CD8-positive, alpha-beta memory T cell (primary cell): ENCODE results near the gene TNPO2. TPM values are rescaled to one million over a fixed set of nuclear protein-coding genes. Genes with fewer than 3 reads are reported as not detected.
A peak's percentile ranks its signal among the peaks of the same experiment; 100 is the strongest.
"Not testable (repeated sequence)": the region's sequence is repeated elsewhere in the genome, so short reads cannot be mapped to it uniquely, and the experiment has no call there.

Experiments used
- CTCF ChIA-PET: fragments of 350-600 bp; sonication (Branson Sonifier 250); formaldehyde crosslinking; loops from one replicate; lab custom pipeline; 2021; ENCODE audit warnings: antibody characterized with exemption; lab: Charles Lee
- POLR2A ChIA-PET: fragments of 350-600 bp; sonication (Branson Sonifier 250); formaldehyde crosslinking; loops from one replicate; lab custom pipeline; 2021; ENCODE audit warnings: antibody characterized with exemption; lab: Charles Lee
- DNase-seq, 5 donors: peaks; one replicate each; pipeline versions ENCODE4 v3.0.0 to v3.0.0-alpha.2; 2020 to 2022; ENCODE audit warnings: mixed read lengths in 1 of 5
- H3K27ac ChIP-seq: one replicate; pipeline ENCODE4 v1.7.0; 2013; ENCODE audit warnings: low read depth, mild to moderate bottlenecking, low read length, moderate library complexity
- H3K27me3 ChIP-seq: 2 replicates; pipeline ENCODE4 v1.7.0; 2013; ENCODE audit warnings: low read length, mild to moderate bottlenecking; ENCODE audit not compliant: insufficient read depth, poor library complexity, severe bottlenecking
- H3K36me3 ChIP-seq: 2 replicates; pipeline ENCODE4 v1.7.0; 2013; ENCODE audit warnings: mild to moderate bottlenecking, low read length, moderate library complexity; ENCODE audit not compliant: insufficient read depth
- H3K4me1 ChIP-seq: 2 replicates; pipeline ENCODE4 v1.7.0; 2013; ENCODE audit warnings: mild to moderate bottlenecking, low read length, moderate library complexity; ENCODE audit not compliant: insufficient read depth
- H3K4me3 ChIP-seq: 2 replicates; pipeline ENCODE4 v1.7.0; 2013; ENCODE audit warnings: mild to moderate bottlenecking, low read length
- H3K9me3 ChIP-seq: 2 replicates; pipeline ENCODE4 v1.7.0; 2013; ENCODE audit warnings: mild to moderate bottlenecking, low read length
- H3K27ac Mint-ChIP-seq, 8 donors: one replicate each; pipeline ENCODE4 v1.8.0; 2020 to 2021; ENCODE audit warnings: mixed read lengths in 8 of 8, mild to moderate bottlenecking in 6 of 8, inconsistent platforms in 3 of 8, moderate library complexity in 3 of 8
- H3K27me3 Mint-ChIP-seq, 2 donors: one replicate each; pipeline ENCODE4 v1.8.0; 2020 to 2021; ENCODE audit warnings: mixed read lengths in 2 of 2, mild to moderate bottlenecking in 1 of 2, moderate library complexity in 1 of 2
- H3K36me3 Mint-ChIP-seq, 3 donors: one replicate each; pipeline ENCODE4 v1.8.0; 2020 to 2021; ENCODE audit warnings: mixed read lengths in 3 of 3, inconsistent platforms in 1 of 3, mild to moderate bottlenecking in 1 of 3
- H3K4me1 Mint-ChIP-seq, 3 donors: one replicate each; pipeline ENCODE4 v1.8.0; 2020 to 2021; ENCODE audit warnings: mixed read lengths in 3 of 3, inconsistent platforms in 1 of 3, mild to moderate bottlenecking in 1 of 3
- H3K4me3 Mint-ChIP-seq, 7 donors: one replicate each; pipeline ENCODE4 v1.8.0; 2020 to 2021; ENCODE audit warnings: mixed read lengths in 7 of 7, mild to moderate bottlenecking in 6 of 7, moderate library complexity in 4 of 7, inconsistent platforms in 2 of 7
- H3K9me3 Mint-ChIP-seq, 5 donors: one replicate each; pipeline ENCODE4 v1.8.0; 2020 to 2022; ENCODE audit warnings: mixed read lengths in 5 of 5, mild to moderate bottlenecking in 3 of 5, moderate library complexity in 2 of 5, inconsistent platforms in 1 of 5
- polyA plus RNA-seq: library from polyadenylated mRNA; unstranded; fragments of 300-500 nt; fragmentation: Illumina TruSeq; gene quantifications from one replicate; pipeline ENCODE4 v1.2.3, GENCODE V29; 2021
- total RNA-seq, 2 experiments: library from RNA; stranded (reverse); gene quantifications; one replicate each; pipeline ENCODE4 v1.2.3, GENCODE V29; 2021

Gene TNPO2
- total and polyA plus RNA-seq, 3 experiments from 2014 or later: 3.4 to 148 (median 148) TPM

DNA sequence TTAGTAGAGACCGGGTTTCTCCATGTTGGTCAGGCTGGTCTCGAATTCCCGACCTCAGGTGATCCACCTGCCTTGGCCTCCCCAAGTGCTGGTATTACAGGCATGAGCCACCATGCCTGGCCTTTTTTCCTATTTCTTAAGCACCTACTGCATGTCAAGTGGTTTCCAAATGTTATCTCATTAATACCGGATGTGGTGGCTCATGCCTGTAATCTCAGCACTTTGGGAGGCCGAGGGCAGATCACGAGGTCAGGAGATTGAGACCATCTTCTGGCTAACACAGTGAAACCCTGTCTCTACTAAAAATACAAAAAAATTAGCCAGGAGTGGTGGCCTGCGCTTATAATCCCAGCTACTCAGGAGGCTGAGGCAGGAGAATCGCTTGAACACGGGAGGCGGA, 1.9 kb upstream of the TNPO2 start:
- H3K4me3 ChIP-seq, H3K27ac ChIP-seq, H3K27me3 Mint-ChIP-seq, H3K9me3 Mint-ChIP-seq, DNase-seq, H3K9me3 ChIP-seq, H3K27me3 ChIP-seq, H3K27ac Mint-ChIP-seq: not testable (repeated sequence)
- ChIA-PET CTCF (interaction anchor here (0.8 to 1.4 kb wide), 2 partner anchors 8 to 31 kb away, joined by 3 read pairs; no protein-coding TSS in a partner anchor), POLR2A (interaction anchor here (0.6 to 0.9 kb wide), 2 partner anchors 9 to 43 kb away, joined by 4 to 6 read pairs; partner anchors contain the start of gene TRIR)
- peaks cover 0 to 38% (median 7%) of the 10 kb centered on the region in 3 donors for H3K36me3 Mint-ChIP-seq
- Histone ChIP-seq H3K36me3 (peaks cover 19% of the 10 kb centered on the region), H3K4me1 (peaks cover 17% of the 10 kb centered on the region)
- peaks cover 38 to 40% (median 39%) of the 10 kb centered on the region in 3 donors for H3K4me1 Mint-ChIP-seq
- peak overlapping the region in 2 of 7 donors; percentile 16 to 26 for H3K4me3 Mint-ChIP-seq

DNA sequence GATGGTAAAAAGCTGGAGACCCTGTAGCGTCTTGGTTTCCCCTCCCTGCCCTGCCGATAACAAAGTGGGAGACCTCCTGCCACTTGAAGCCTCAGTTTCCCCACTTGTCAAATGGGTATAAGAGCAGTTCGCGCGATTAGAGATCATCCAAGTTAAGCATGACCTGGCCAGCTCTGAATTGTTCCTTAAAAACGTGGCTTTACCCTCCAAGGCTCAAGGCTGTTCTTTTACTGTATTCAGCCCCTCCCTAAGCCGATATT, 421 bp downstream of the TNPO2 start:
- Mint-ChIP-seq H3K9me3 (no peaks in the 10 kb centered on the region), H3K4me1 (peaks cover 35 to 46% (median 38%) of the 10 kb centered on the region in 3 donors), H3K4me3 (peak overlapping the region; percentile 90 to 95 (median 94)), H3K36me3 (peaks cover 0 to 29% (median 3%) of the 10 kb centered on the region in 3 donors), H3K27me3 (peaks cover 0 to 4% of the 10 kb centered on the region in 2 donors), H3K27ac (peak overlapping the region; percentile 85 to 96 (median 94))
- ChIA-PET CTCF (interaction anchor here (0.9 to 4.4 kb wide), 7 partner anchors 11 to 68 kb away, joined by 3 to 25 read pairs (median 5); partner anchors contain the start of genes GET3, JUNB and TRIR), POLR2A (interaction anchor here (0.6 to 4.0 kb wide), 7 partner anchors 8 to 431 kb away, joined by 3 to 38 read pairs (median 4); partner anchors contain the start of genes DHPS, GET3, JUNB and TRIR)
- no peaks in the 10 kb centered on the region for H3K27me3 ChIP-seq
- no peaks in the 10 kb centered on the region for H3K9me3 ChIP-seq
- peak overlapping the region; percentile 98 for H3K4me3 ChIP-seq
- H3K27ac ChIP-seq: peak overlapping the region; percentile 60
- peaks cover 17% of the 10 kb centered on the region for H3K4me1 ChIP-seq
- H3K36me3 ChIP-seq: peaks cover 7% of the 10 kb centered on the region
- no peak for DNase-seq

DNA sequence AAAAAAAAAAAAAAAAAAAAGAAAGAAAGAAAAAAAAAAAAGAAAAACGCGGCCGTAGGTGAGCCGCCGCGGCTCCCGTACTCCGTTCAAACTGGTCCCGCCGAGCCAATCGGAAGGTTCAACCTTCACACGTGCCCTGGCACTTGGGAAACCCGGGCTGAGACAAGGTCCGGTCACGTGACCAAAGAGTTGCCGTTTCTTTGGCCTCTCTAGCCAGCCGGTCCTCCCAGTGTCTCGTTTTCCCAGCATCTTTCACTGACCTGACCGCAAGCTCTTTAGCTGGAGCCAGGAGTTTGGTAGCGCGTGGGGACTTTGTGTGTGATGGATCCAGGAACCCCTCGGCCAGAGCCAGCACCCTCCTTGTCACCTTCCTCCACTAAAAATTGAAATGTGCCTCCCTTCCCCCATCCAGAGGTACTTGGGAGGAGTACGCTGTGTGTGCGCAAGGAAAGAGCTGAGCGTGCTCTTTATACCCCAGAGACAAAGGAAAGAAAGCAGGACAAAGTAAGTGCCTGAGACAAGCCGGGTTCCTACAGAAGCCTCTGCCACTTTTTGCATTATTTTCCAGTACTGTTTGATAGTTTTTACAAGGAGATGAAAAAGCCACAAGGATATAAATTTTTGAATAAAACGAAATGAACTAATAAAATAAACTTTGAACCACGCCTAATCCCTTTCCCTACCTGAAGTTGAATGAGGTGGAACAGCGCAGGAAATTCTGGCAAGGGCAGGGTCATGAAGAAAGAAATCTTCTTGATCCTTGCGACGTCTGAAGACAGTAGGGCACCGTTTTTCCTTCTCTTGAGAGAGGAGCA, 959 bp downstream of the TNPO2 start:
- peaks cover 17% of the 10 kb centered on the region for H3K4me1 ChIP-seq
- H3K36me3 ChIP-seq: peaks cover 7% of the 10 kb centered on the region
- H3K36me3 Mint-ChIP-seq: peaks cover 0 to 26% (median 3%) of the 10 kb centered on the region in 3 donors
- ChIA-PET POLR2A (interaction anchor here (0.6 to 4.0 kb wide), 11 partner anchors 9 to 1194 kb away, joined by 3 to 38 read pairs (median 4); partner anchors contain the start of genes DHPS, ECSIT, FBXW9 and GET3), CTCF (interaction anchor here (0.9 to 4.4 kb wide), 6 partner anchors 11 to 69 kb away, joined by 3 to 25 read pairs (median 5); partner anchors contain the start of genes GET3, JUNB and TRIR)
- no peaks in the 10 kb centered on the region for H3K9me3 Mint-ChIP-seq
- H3K4me1 Mint-ChIP-seq: peaks cover 35 to 46% (median 38%) of the 10 kb centered on the region in 3 donors
- H3K27ac Mint-ChIP-seq: peak overlapping the region; percentile 85 to 96 (median 94)
- peak overlapping the region; percentile 98 for H3K4me3 ChIP-seq
- H3K27me3 ChIP-seq: no peaks in the 10 kb centered on the region
- DNase-seq: peak; percentile 90 to 97 (median 92)
- H3K27me3 Mint-ChIP-seq: peaks cover 0 to 4% of the 10 kb centered on the region in 2 donors
- H3K4me3 Mint-ChIP-seq: peak overlapping the region; percentile 90 to 95 (median 94)
- no peaks in the 10 kb centered on the region for H3K9me3 ChIP-seq
- peak overlapping the region; percentile 60 for H3K27ac ChIP-seq

DNA sequence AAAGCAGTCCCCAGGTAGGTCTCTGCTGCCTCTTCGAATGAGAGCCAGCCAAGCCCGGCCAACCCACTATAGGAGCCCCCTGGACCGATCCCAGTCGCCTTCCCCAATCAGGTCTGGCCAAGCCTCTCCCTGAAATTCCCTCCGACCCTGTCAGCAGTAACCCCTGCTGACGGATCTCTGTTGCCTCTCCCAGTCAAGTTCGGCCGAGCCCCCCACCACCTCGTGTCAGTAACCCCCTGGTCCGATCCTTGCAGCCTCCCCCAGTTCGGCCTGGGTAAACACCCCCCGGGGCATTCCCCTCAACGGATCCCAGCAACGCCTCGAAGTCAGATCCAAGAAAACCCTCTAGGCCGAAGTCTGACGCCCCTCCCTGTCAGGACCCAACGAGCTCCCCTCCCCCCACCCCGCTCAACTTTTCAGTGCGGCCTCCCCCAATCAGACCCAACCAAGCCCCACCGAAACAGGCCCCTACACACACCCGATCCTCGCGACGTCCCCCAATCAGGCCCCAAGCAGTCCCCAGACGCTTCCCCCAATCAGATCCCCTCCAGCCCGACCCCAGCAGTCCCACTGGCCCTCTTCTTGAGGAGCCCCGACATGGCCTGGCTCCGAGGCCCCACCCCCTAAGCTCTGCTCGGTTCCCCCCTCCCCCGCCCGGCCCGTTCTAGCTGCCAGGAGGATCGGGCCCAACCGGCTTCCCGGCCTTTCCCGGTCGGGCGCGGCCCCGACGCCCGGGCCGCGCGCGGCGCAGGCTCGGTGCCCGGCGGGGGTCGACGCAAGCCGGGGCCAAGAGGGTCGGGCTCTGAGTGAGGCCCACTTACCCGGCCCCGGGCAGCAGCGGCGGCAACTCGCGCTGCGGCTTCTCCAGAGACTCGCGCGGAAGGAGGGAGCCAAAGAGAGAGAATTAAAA, 1.8 kb downstream of the TNPO2 start:
- peak in 4 of 5 donors; percentile 42 to 67 (median 52) for DNase-seq
- H3K4me1 ChIP-seq: peaks cover 17% of the 10 kb centered on the region
- Mint-ChIP-seq H3K27ac (peak overlapping the region; percentile 89 to 97 (median 94)), H3K4me1 (peaks cover 35 to 46% (median 38%) of the 10 kb centered on the region in 3 donors), H3K9me3 (no peaks in the 10 kb centered on the region), H3K4me3 (peak overlapping the region; percentile 90 to 95 (median 94)), H3K27me3 (peaks cover 0 to 4% of the 10 kb centered on the region in 2 donors), H3K36me3 (peaks cover 0 to 28% (median 3%) of the 10 kb centered on the region in 3 donors)
- ChIA-PET CTCF (interaction anchor here (0.6 to 4.4 kb wide), 4 partner anchors 12 to 39 kb away, joined by 3 to 25 read pairs (median 4); partner anchors contain the start of genes GET3 and TRIR), POLR2A (interaction anchor here (0.6 to 4.0 kb wide), 5 partner anchors 13 to 1193 kb away, joined by 4 to 38 read pairs (median 7); partner anchors contain the start of genes ECSIT, FBXW9, GET3 and TRIR)
- peaks cover 7% of the 10 kb centered on the region for H3K36me3 ChIP-seq
- peak overlapping the region; percentile 60 for H3K27ac ChIP-seq
- H3K4me3 ChIP-seq: peak overlapping the region; percentile 76
- H3K9me3 ChIP-seq: no peaks in the 10 kb centered on the region
- no peaks in the 10 kb centered on the region for H3K27me3 ChIP-seq

DNA sequence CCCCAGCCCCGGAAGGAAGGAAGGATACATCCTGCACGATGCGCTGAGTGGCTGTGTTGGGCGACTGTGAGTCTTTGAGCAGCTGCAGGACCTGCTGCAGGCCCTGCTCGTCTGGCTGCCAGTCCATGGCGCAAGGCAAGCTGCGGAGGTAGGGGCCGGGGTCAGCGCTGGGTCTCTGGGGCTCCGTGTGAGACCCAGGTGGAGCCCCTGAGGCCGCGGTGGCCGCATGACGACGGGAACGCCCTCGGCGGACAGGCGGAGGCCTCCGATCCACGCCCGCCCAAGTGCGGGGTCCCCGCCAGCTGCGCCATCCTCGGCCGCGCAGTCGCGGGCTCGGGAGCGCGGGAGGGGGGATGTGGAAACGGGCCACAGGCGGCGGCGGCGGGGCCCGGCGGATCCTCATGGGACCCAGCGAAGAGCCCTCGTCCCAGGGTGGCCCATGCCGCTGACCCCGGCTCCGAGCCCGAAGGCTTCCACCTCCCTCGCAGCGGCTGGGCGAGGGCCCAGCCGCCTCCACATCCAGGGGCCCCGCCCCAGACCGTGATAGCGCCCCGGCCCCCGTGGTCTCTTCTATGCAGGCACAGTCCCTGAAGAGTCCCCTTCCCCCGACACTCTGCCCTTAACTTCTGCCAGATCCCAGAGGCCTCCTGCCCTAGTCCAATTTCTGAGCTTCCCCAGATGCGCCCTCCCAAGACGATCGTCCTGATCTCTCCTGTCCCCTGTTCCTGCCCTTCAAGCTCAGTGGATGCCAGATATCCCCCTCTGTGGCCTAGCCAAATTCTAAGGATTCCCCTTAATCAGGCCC, 2.7 kb downstream of the TNPO2 start:
- peaks cover 17% of the 10 kb centered on the region for H3K4me1 ChIP-seq
- no peaks in the 10 kb centered on the region for H3K9me3 ChIP-seq
- H3K27me3 ChIP-seq: no peaks in the 10 kb centered on the region
- peak overlapping the region; percentile 76 for H3K4me3 ChIP-seq
- peak overlapping the region; percentile 60 for H3K27ac ChIP-seq
- H3K9me3 Mint-ChIP-seq: no peaks in the 10 kb centered on the region
- H3K36me3 ChIP-seq: peaks cover 7% of the 10 kb centered on the region
- H3K4me3 Mint-ChIP-seq: peak overlapping the region; percentile 90 to 94 (median 92)
- POLR2A ChIA-PET: interaction anchor here (0.6 to 4.0 kb wide), 3 partner anchors 14 to 225 kb away, joined by 5 to 38 read pairs (median 7); partner anchors contain the start of genes FBXW9, GET3 and TRIR
- CTCF ChIA-PET: interaction anchor here (0.6 to 4.4 kb wide), 6 partner anchors 13 to 126 kb away, joined by 3 to 25 read pairs (median 4); partner anchors contain the start of gene TRIR
- H3K4me1 Mint-ChIP-seq: peaks cover 35 to 46% (median 38%) of the 10 kb centered on the region in 3 donors
- peaks cover 0 to 33% (median 6%) of the 10 kb centered on the region in 3 donors for H3K36me3 Mint-ChIP-seq
- peak overlapping the region; percentile 77 to 97 (median 91) for H3K27ac Mint-ChIP-seq
- peaks cover 0 to 4% of the 10 kb centered on the region in 2 donors for H3K27me3 Mint-ChIP-seq
- DNase-seq: peak in 1 of 5 donors; percentile 18

DNA sequence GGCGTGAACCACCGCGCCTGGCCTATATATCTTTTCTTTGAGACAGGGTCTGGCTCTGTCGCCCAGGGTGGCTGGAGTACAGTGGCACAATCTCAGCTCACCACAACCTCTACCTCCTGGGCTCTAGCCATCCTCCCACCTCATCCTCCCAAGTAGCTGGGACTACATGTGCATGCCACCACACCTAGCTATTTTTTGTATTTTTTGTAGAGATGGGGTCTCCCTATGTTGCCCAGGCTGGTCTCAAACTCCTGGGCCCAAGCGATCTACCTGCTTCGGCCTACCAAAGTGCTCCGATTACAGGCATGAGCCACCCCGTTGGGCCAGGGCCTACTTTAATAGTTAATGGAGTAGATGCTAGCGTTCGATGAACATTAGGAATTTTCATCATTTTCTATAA, 3.4 kb downstream of the TNPO2 start:
- Mint-ChIP-seq H3K27ac (peak overlapping the region in 6 of 8 donors; percentile 43 to 96 (median 78)), H3K27me3 (peaks cover 0 to 4% of the 10 kb centered on the region in 2 donors), H3K9me3 (no peaks in the 10 kb centered on the region), H3K4me1 (peaks cover 35 to 46% (median 38%) of the 10 kb centered on the region in 3 donors), H3K4me3 (peak overlapping the region; percentile 73 to 88 (median 77)), H3K36me3 (peaks cover 0 to 40% (median 6%) of the 10 kb centered on the region in 3 donors)
- H3K27me3 ChIP-seq: no peaks in the 10 kb centered on the region
- CTCF ChIA-PET: interaction anchor here (0.6 to 4.4 kb wide), 6 partner anchors 14 to 127 kb away, joined by 3 to 25 read pairs (median 4); partner anchors contain the start of gene TRIR
- H3K4me1 ChIP-seq: peaks cover 17% of the 10 kb centered on the region
- POLR2A ChIA-PET: no interaction called here
- peak overlapping the region; percentile 38 for H3K27ac ChIP-seq
- peaks cover 7% of the 10 kb centered on the region for H3K36me3 ChIP-seq
- DNase-seq: no peak
- peak overlapping the region; percentile 45 for H3K4me3 ChIP-seq
- no peaks in the 10 kb centered on the region for H3K9me3 ChIP-seq
